ENCODE results near the gene RRP7A. TPM values are rescaled to one million over a fixed set of nuclear protein-coding genes. Genes with fewer than 3 reads are reported as not detected.

RRP7A gene
- total and polyA plus RNA-seq, 2 of the 13 experiments (the other 11 are each of a cell fraction or from before 2014, with no cell fraction given) = 15.3 to 41.6 TPM

GRCh38 chr22:42536166-42536565, 16.6 kb upstream of the RRP7A start (continued):
- TF ChIP-seq ZNF253 (CRISPR knock-in tag; IDR thresholded peaks at IDR 0.05; ENCODE audit: borderline replicate concordance) (no peak), FOXP4 (CRISPR knock-in tag; IDR thresholded peaks at IDR 0.05) (no peak), HOXA3 (CRISPR knock-in tag; IDR thresholded peaks at IDR 0.05) (peak; percentile 45; the same call in 1 of the 2 replicates), ZNF687 (CRISPR knock-in tag; IDR thresholded peaks at IDR 0.05) (peak; percentile 81), MAX (IDR thresholded peaks at IDR 0.05) (peak; percentile 97), EEA1 (CRISPR knock-in tag; IDR thresholded peaks at IDR 0.05; ENCODE audit: borderline replicate concordance) (no peak), MEIS2 (CRISPR knock-in tag; IDR thresholded peaks at IDR 0.05) (0 out of 2 replicates have a peak, but pooled peaks have one; percentile 60), HMGXB4 (CRISPR knock-in tag; IDR thresholded peaks at IDR 0.05; ENCODE audit: borderline replicate concordance in 1 of 2, low read depth in 1 of 2) (0 out of 4 replicates have a peak, but pooled peaks of 1 of the 2 experiments have one; percentile 36), EZH2 (conservative IDR thresholded peaks at IDR 0.05; ENCODE audit: low read depth, low read length) (no peak), RXRB (CRISPR knock-in tag; IDR thresholded peaks at IDR 0.05; ENCODE audit: borderline replicate concordance) (peak; percentile 41; the same call in 1 of the 2 replicates), AKNA (CRISPR knock-in tag; IDR thresholded peaks at IDR 0.05; ENCODE audit: borderline replicate concordance) (peak; percentile 85; the same call in 1 of the 2 replicates), ZNF879 (CRISPR knock-in tag; IDR thresholded peaks at IDR 0.05) (no peak), KLF16 (CRISPR knock-in tag; IDR thresholded peaks at IDR 0.05) (0 out of 4 replicates have a peak, but pooled peaks of 1 of the 2 experiments have one; percentile 21), ZNF468 (CRISPR knock-in tag; IDR thresholded peaks at IDR 0.05) (no peak)
